ENCODE data around the gene SRC.

Gene SRC

DNA sequence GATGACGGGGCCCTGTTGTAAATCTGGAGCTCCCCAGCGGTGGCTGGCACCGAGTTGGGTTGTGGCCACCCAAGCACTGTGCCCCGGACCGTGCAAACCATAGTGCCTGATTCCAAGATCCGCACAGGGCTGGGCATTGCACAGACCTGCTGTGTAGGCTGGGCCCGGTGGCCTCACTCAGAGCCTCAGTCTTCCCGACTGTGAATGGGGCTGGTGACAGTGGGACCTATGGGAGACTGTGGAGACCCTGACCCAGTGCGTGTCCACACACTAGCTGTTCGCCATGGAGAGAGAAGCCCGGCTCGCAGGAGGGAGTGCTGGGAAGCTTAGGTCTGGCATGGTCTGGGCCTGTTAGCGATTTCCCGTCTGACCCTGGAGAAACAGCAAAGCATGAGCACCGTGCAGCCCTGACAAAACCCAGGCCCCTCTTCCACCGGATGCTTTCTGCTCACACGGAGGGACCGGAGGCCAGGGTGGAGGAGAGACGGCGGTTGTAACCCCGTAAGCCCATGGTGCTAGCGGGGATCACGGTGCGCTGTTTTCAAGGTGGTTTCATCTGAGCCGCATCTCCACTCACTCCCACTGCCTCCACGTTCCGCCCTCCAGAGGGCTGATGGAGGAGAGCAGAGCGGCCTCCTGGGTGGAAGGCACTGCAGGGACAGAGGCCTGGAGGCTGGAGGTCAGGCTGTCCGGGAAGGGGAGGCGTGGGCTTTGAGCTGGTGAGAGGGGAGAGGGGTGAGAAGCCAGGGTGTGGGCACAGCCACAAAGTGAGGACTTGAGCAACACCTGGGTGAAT, 52.2 kb downstream of the SRC start:
- DNase-seq, result no peak

DNA sequence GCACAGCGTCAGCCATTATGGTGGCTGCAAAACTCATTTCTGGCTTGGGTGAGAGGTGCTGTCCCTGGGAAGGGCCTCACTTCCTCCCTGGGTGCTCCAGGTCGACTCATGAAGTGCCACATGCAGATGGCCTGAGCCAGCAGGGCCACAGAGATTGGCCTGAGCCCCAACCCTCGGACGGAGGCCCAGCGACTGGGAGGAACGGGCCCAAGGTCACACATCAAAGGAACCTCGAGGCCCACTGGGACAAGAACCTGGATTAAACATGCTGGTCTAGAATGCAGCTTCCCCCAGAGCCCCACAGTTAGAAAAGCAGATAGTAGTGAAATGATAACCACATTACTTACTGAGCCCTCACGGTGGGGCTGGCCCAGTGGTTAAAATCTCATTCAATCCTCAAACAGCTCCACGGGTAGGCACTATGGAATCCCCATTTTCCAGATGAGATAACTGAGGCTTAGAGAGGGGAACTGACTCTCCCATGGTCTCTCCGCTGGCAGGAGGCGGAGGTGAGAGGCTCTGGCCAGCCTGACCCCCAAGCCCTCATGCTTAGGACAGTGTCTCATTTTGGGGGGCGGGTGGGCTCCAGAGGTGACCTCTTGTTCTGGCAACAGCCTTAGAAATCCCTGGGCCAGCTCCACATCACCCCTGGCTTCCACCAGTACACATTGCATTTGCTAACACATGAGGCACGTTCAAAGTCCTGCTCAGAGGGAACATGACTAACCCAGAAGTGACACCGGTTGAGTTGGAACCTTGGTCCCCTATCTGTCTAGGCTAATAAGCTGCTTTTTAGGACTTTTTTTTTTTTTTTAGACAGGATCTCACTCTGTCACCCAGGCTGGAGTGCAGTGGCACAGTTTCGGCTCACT, 53.0 kb downstream of the SRC start:
- DNase-seq, result no peak

DNA sequence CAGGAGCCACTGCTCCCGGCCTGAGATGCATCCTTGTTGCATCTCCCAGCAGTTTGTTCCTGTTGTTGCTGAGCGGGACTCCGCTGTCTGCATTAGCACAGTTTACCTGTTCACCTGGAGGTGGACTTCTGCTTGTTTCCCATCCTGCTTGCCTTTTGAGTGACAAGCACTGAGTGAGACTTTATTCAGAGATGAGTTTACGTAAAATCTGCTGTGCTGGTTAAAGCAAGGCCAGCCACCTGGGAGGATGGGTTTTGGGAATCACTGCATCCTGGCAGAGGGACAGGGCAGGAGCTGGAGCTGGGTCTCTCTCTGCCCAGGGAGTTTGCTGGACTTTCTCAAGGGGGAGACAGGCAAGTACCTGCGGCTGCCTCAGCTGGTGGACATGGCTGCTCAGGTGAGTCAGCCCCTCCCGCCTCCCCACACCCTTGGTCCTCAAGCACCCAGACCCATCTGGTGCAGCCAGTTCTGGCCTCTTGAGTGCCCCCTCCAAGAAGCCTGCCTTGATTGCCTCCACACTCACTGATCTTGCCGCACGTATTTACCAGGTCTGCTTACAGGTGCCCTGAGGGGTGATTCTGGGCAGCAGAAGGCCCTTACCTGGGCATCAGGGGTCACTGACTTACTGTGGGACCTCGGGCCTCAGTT, 55.5 kb downstream of the SRC start:
- DNase-seq, result no peak

DNA sequence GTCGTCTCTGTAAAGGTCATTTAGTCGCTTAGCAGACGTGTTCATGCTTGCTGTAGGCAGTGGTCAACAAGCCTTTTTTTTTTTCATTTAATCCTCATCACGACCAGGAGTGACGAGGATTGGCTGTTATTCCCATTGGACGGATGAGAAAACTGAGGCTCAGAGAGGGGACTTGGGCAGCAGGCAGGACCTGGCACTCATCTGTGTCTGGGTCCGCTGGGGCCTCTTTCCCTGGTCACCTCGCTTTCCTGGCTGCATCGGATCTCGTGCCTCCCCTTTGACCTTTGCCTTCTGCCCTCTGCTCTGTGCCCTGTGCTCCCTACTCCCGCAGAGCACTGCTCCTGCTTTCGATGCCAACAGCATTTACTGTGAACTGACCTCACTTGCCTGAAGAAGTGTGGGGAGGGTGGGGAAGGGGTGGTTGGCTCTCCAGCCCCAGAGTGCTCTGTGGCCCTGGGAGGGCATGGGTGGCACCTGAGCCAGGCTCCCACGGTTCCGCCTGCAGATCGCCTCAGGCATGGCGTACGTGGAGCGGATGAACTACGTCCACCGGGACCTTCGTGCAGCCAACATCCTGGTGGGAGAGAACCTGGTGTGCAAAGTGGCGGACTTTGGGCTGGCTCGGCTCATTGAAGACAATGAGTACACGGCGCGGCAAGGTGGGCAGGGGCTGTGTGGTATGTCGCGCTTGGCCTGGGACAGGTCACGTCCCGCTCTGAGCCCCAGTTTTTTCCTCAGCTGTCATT, 56.2 kb downstream of the SRC start:
- no peak for DNase-seq

DNA sequence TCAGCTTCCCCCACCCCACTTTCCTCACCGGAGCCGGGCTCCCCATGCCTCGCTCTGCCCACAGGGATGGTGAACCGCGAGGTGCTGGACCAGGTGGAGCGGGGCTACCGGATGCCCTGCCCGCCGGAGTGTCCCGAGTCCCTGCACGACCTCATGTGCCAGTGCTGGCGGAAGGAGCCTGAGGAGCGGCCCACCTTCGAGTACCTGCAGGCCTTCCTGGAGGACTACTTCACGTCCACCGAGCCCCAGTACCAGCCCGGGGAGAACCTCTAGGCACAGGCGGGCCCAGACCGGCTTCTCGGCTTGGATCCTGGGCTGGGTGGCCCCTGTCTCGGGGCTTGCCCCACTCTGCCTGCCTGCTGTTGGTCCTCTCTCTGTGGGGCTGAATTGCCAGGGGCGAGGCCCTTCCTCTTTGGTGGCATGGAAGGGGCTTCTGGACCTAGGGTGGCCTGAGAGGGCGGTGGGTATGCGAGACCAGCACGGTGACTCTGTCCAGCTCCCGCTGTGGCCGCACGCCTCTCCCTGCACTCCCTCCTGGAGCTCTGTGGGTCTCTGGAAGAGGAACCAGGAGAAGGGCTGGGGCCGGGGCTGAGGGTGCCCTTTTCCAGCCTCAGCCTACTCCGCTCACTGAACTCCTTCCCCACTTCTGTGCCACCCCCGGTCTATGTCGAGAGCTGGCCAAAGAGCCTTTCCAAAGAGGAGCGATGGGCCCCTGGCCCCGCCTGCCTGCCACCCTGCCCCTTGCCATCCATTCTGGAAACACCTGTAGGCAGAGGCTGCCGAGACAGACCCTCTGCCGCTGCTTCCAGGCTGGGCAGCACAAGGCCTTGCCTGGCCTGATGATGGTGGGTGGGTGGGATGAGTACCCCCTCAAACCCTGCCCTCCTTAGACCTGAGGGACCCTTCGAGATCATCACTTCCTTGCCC, 57.4 kb downstream of the SRC start:
- DNase-seq, result no peak

DNA sequence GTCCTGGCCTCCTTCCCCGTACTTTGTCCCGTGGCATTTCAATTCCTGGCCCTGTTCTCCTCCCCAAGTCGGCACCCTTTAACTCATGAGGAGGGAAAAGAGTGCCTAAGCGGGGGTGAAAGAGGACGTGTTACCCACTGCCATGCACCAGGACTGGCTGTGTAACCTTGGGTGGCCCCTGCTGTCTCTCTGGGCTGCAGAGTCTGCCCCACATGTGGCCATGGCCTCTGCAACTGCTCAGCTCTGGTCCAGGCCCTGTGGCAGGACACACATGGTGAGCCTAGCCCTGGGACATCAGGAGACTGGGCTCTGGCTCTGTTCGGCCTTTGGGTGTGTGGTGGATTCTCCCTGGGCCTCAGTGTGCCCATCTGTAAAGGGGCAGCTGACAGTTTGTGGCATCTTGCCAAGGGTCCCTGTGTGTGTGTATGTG, 58.5 kb downstream of the SRC start:
- DNase-seq, result no peak

DNA sequence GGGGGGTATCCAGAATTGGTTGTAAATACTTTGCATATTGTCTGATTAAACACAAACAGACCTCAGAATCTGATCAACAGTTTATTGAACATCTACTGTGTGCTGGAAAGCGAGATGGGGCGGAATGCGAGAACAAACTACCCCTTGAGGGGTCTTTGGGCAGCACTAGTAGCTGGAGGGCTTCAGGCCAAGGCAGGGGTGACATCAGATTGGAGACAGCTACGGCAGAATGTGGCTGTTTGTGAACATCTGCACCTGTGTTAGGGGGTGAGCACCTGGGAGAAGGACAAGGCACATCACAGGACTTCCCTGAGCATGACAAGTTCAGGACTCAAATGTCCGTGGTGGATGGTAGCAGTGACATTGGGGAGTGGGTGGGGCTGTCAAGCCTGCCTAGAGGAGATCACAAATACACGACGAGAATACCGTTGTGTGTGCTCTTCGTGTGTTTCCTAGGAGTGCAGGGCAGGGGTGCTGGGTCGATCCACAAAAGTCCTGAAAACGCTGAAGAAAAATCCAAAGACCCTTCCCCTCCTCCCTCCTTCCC, 59.5 kb downstream of the SRC start:
- DNase-seq, result no peak

DNA sequence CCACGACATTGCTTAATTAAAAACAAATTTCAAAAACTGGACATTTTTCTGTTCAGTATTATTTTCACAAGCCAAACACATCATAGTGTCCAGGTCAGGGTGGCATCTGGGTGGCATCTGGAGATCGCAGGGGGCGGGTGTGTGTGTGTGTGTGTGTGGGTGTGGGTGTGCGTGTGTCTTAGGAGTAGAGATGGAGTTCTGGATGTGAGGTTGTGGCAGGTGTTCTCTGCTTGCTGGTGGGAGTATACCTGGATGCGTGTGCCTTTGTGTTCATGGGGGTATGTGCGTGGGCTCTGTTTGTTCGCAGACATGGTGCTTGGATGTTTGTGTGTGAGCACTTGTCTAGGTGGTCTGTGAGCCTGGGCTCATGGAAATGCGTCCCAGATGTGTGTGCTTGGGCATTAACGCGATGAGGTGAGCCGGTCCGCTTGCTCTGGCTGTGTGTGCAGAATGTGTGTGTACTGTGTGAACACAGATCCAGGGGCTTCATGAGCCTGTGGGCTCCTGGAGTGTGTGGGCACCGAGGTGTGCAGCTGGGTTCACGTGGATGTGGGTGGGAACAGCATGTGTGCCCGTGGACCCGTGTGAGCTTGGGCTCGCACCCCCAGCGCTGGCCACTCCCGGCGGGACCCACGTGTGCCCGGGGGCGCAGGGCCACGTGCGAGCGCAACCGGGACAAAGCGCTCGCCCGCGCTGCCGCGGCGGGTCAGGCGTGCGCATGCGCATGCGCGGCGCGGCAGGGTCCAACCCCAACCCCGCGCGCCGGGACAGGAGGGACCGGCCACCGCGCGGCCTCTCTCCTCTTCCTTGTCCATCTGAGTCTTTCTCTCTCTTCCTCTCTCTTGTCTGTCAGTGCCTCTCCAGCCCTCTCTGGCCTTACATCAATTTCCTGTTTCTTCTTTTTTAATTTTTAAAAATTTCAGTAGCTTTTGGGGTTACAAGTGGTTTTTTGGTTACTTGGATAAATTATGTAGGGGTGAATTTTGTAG, 60.4 kb downstream of the SRC start:
- DNase-seq, result peak; percentile 45 to 64

DNA sequence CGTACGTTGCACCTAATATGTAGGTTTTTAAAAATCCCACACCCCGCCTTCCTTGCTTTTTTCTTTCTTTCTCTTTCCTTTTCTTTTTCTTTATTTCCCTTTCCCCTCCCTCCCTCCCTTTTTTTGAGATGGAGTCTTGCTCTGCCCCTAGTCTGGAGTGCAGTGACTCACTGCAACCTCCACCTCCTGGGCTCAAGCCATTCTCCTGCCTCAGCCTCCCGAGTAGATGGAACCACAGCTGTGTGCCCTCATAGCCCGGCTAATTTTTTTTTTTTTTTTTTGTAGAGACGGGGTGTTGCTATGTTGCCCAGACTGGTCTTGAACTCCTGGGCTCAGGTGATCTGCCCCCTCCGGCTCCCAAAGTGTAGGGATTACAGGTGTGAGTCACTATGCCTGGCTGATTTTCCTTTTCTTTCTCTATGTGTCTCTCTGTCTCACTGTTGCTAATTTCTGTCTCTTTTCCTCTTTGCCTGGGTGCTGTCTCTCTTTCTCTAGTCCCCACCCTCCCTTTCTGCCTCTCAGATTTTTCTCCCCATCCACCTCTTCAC, 61.2 kb downstream of the SRC start:
- DNase-seq, result no peak

DNA sequence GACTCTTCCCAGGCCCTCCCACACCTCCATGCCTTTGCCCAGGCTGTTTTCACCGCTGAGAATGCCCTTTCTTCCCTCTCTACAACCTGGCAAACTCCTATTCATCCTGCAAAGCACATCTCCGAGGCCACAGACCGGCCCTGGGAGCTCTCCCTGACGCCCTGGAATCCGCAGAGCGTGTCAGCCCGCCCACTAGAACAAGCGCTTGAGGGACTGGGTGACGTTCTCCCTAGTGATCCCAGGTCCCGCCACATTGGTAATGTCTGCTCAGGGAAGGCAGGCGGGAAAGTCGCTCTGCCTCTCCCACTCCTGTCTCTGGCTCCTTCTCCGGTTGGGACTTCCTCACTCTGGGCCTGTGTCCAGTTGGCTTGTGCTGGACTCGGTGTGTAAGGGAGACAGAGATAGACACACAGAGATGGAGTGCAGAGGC, 61.6 kb downstream of the SRC start:
- DNase-seq, result no peak

DNA sequence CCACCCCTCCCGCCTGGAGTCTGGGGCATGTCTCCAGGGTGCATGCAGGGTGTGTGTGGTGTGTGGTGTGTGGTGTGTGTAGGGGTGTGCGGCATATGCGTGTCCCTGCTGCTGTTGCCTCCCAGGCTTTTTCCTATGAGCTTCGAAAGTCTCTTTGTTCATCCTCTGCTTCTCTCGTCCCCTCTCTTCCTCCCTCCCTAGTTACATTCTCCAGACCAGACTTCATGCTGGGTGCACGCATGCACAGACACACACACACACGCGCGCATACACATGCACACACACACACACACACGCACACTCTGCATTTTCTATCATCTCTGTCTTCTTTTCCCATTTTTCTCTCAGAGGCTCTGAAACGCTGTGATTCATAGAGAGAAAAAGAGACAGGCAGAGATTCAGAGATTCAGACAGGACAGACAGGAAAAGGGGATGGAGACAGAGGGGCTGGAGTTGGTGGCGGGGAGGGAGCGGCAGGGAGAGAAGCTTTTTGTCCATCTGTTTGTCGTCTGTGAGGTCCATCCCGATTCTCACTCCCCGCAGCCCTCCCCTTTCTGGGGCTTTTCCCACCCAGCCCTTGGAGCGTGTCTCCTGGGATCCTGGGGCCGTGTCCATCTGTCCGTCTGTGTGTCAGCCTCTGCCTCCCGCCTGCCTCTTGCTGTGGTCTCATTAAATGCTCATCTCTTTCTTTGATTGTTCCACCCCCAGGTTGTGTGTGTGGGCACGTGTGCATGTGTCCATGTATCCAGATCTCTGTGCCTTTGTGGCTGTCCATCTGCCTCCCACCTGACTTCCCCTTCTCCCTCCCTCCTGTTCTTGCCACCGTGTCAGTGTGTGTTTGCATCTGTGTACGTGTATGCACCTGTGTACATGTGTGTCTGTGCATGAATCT, 62.6 kb downstream of the SRC start:
- DNase-seq, result no peak

DNA sequence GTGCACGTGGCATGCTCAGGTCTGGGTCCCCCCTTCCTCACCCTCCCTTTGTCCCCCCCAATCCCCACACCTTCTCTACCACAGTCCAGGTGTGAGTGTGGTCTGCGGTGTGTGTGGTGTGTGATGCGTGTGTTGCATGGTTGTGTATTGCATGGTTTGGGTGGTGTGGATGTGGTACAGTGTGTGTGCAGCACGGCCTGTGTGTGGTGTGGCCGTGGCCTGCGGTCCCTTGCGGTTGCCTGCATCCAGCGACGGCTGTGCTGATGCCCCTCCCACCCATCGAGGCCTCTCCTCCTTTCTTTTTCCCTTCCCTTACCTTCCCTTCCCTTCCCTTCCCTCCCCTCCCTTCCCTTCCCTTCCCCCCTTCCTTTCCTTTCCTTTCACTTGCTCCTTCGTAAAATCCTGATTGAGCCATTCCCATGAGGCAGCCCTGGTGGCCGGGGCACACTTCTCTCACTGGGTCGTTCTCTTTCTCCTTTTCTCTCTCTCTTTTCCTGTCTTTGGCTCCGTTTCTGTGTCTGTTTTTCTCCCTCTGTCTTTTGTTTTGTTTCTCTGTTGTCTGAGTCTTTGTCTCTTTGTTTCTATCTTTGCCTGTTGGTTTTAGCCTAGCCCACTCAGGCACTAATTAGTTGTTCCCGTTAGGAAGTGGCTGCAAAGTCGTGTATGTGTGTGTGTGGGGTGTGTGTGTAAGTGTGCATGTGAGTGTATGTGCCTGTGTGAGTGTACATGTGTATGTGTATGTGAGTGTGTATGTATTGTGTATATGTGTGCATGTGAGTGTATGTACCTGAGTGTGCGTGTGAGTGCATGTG, 65.7 kb downstream of the SRC start:
- no peak for DNase-seq

DNA sequence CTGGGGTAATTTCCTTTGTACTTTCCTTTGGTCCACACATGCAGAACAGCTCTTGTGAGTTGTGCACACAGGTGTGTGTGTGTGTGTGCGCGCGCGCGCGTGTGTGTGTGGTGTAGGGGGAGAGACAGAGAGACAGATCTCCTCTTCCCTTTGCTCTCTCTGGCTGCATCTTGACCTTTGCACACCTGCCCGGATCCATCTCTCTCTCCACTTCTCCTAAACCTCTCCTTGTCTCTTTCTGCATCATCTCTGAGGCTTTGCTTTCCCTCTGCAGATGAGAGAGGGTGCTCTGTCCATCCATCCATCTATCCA, 67.0 kb downstream of the SRC start:
- no peak for DNase-seq

DNA sequence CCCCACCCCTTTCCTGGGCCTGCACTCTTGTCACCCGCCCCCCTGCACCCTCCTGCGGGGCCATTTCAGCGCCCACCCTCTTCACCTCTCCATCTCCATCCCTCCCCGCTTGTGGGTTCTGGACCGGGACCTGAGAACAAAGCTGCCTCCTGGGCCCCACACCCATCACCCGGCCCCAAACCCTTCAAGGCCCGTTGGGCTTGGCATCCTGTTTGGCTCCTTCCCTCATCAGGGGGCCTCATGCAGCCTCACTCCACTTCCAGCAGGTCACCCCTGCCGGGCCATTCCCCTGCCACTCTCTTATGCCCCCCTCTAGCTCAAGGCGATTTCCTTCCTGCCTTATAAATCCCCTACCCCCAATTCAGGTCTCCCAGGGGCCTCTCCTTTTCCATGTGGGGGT, 67.4 kb downstream of the SRC start:
- no peak for DNase-seq

DNA sequence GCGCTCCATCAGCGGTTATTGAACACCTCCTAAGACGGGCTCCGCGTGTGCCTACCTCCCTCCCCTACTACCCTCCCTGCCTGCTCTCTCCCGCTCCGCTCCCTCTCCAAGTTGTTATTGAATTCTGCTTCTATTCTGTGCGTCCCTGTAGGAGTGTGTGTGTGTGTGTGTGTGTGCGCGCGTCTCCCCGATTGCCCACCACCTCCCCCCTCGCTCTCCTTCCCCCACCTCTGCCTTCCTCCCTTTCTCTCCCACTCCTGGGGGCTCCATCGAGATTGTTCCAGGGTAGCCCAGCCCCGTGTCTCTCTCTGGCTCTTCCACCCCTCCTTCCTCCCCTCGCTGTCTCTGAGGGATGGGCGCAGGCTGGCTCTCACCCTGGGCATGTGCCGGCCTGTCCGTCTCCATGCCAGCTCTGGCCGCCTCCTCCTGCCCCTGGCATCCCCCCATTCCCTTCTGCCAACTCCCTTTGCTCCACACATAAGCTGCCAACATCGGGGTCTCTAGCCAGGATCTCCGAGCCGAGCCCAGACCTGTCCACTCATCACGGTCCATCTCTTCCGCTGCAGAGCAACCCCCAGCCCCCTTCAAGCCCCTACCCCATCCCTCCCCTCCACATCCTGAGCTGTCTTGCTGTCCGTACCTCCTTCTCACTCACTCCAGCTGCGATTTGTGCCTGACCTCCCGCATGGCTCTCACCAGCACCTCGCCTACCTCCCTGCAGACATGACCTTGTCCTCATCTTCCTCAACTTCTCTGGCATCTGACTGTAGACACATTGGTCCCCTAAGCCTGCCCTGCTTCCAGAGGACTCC, 68.5 kb downstream of the SRC start:
- no peak for DNase-seq

DNA sequence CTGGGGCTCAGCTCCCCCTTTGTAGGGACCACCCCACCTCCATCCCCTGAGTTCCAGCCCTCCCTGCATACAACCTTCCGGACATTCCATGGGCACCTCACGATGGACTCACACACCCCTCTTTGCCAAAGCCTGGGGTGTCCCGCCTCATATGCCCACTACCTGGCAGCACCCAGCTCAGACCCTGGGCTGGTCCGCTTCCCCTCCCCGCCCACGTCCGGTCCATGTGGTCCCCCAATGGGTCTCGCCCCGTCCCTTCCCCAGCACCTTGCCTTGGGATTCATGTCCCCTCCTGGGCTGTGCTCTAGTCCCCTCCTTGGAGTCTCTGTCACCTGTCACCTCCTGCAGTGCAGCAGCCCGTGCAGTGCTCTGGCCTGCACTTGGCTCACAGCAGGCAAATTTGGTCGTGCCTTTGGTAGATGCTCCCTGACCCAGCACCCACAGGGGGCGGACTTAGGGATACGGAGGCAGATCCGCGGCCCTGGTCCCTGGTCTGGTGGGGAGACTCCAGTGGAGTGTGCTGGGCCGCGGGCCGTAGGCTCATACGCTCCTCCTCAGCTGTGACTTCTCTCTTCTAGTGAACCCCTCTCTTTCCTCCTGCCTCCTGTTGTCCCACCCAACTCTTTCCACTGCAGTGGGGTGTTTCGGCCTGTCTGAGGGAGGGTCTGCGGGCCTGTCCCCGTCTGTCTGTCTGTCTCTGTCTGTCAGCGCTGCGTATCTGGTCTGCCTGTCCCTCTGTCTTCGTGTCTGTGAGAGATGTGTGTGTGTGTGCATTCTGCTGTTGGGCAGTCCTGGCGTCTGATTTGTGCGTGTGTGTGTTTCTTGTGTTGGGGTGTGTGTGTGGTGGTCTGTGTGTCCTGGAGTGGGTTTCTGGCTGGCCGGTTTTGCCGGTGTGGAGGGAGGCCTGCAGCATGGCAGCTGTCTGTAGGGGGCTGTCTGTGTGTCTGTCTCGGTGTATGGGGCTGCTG, 69.5 kb downstream of the SRC start:
- no peak for DNase-seq

Data from inflammatory macrophage (primary cell).